Hepatocyte (in vitro differentiated cells): ENCODE results near the gene GOLGA1. TPM values are rescaled to one million over a fixed set of nuclear protein-coding genes. Genes with fewer than 3 reads are reported as not detected.

Source experiments
- DNase-seq: peaks from one replicate; pipeline ENCODE4 v3.0.0-alpha.2; 2016; ENCODE audit warnings: low spot score
- H2AFZ ChIP-seq: fragments of 200-600 bp; sonication (generic); 2 replicates; pipeline ENCODE4 v1.6.0; 2016; ENCODE audit warnings: antibody characterized with exemption, mild to moderate bottlenecking
- H3K27ac ChIP-seq: fragments of 200-600 bp; sonication (generic); 2 replicates; pipeline ENCODE4 v1.5.1; 2016; ENCODE audit warnings: mild to moderate bottlenecking
- H3K27me3 ChIP-seq: fragments of 200-600 bp; sonication (generic); 2 replicates; pipeline ENCODE4 v1.6.1; 2016
- H3K36me3 ChIP-seq: fragments of 200-600 bp; sonication (generic); replicated peaks from 2 replicates; pipeline ENCODE4 v1.5.1; 2016; ENCODE audit warnings: low read depth; ENCODE audit not compliant: insufficient read depth
- H3K4me1 ChIP-seq: fragments of 200-600 bp; sonication (generic); 2 replicates; pipeline ENCODE4 v1.5.1; 2016; ENCODE audit warnings: mild to moderate bottlenecking, moderate library complexity; ENCODE audit not compliant: insufficient read depth
- H3K4me2 ChIP-seq: fragments of 200-600 bp; sonication (generic); 2 replicates; pipeline ENCODE4 v1.6.0; 2016
- H3K4me3 ChIP-seq: fragments of 200-600 bp; sonication (generic); 2 replicates; pipeline ENCODE4 v1.5.1; 2016; ENCODE audit warnings: mild to moderate bottlenecking
- H3K79me2 ChIP-seq: fragments of 200-600 bp; sonication (generic); 2 replicates; pipeline ENCODE4 v1.6.0; 2017; ENCODE audit warnings: mild to moderate bottlenecking
- H3K9me2 ChIP-seq: fragments of 200-600 bp; sonication (generic); replicated peaks from 2 replicates; pipeline ENCODE4 v1.6.0; 2017; ENCODE audit warnings: mild to moderate bottlenecking; ENCODE audit not compliant: insufficient read depth
- H3K9me3 ChIP-seq: fragments of 200-600 bp; sonication (generic); 2 replicates; pipeline ENCODE4 v1.5.1; 2016; ENCODE audit warnings: low read depth, mild to moderate bottlenecking
- H4K20me1 ChIP-seq: fragments of 200-600 bp; sonication (generic); 2 replicates; pipeline ENCODE4 v1.6.0; 2016; ENCODE audit warnings: mild to moderate bottlenecking; ENCODE audit not compliant: insufficient read depth, poor library complexity, severe bottlenecking
- EZH2 ChIP-seq: fragments of 200-600 bp; sonication (generic); IDR thresholded peaks from 2 replicates; pipeline ENCODE4 v1.6.1; 2016; ENCODE audit warnings: antibody characterized with exemption, mild to moderate bottlenecking, borderline replicate concordance
- EZH2phosphoT487 ChIP-seq: fragments of 200-600 bp; sonication (generic); IDR thresholded peaks from one replicate; pipeline ENCODE4 v1.6.1; 2018; ENCODE audit warnings: antibody characterized with exemption, mild to moderate bottlenecking, low read depth, moderate library complexity; ENCODE audit not compliant: unreplicated experiment, severe bottlenecking
- WGBS: methylation state at CpG from one replicate; pipeline ENCODE4 v1.1.6; 2016; ENCODE audit warnings: low lambda C conversion rate; ENCODE audit errors: missing lambda C conversion rate; 5-methylcytosine and 5-hydroxymethylcytosine counted together
- polyA plus RNA-seq: library from polyadenylated mRNA; unstranded; fragments of >200 nt; fragmentation: Nextera tagmentation; extraction: Ambion mirVana; gene quantifications from 2 replicates; pipeline ENCODE4 v1.2.1, GENCODE V29; 2016
- total RNA-seq: library from RNA; depleted of rRNA; stranded (reverse); fragments of >200 nt; gene quantifications from 2 replicates; pipeline ENCODE4 v1.2.3, GENCODE V29; 2014
- TF ChIP-seq, protein P1 (sequence below): fragments of 200-600 bp; sonication (generic); IDR thresholded peaks from 2 replicates; pipeline ENCODE4 v1.5.1; 2016; ENCODE audit warnings: antibody characterized with exemption, mild to moderate bottlenecking; ENCODE audit not compliant: poor library complexity

GOLGA1 gene
- total and polyA plus RNA-seq, 2 experiments from 2014 or later = 10.1 to 12.9 TPM

- no peaks in the 10 kb centered on the region for H3K79me2 ChIP-seq
- no peaks in the 10 kb centered on the region for H3K36me3 ChIP-seq
- 95% methylated on average over 2 of the region's 2 CpGs for WGBS
- no peak overlapping the region for H3K4me2 ChIP-seq
- H3K4me1 ChIP-seq = no peaks in the 10 kb centered on the region
- no peak for DNase-seq
- no peaks in the 10 kb centered on the region for H3K9me2 ChIP-seq
- no peak overlapping the region for H3K27ac ChIP-seq
- no peaks in the 10 kb centered on the region for H3K9me3 ChIP-seq
- H2AFZ ChIP-seq = no peak overlapping the region
- no peaks in the 10 kb centered on the region for H3K27me3 ChIP-seq
- H4K20me1 ChIP-seq = no peaks in the 10 kb centered on the region
- no peak overlapping the region for H3K4me3 ChIP-seq
- TF ChIP-seq EZH2phosphoT487 (no peak), EZH2 (no peak)
- TF ChIP-seq, protein P1, sequence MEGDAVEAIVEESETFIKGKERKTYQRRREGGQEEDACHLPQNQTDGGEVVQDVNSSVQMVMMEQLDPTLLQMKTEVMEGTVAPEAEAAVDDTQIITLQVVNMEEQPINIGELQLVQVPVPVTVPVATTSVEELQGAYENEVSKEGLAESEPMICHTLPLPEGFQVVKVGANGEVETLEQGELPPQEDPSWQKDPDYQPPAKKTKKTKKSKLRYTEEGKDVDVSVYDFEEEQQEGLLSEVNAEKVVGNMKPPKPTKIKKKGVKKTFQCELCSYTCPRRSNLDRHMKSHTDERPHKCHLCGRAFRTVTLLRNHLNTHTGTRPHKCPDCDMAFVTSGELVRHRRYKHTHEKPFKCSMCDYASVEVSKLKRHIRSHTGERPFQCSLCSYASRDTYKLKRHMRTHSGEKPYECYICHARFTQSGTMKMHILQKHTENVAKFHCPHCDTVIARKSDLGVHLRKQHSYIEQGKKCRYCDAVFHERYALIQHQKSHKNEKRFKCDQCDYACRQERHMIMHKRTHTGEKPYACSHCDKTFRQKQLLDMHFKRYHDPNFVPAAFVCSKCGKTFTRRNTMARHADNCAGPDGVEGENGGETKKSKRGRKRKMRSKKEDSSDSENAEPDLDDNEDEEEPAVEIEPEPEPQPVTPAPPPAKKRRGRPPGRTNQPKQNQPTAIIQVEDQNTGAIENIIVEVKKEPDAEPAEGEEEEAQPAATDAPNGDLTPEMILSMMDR = no peak
Observed at GRCh38 chr9:124949387-124949786, 8.5 kb upstream of the GOLGA1 start.

DNA sequence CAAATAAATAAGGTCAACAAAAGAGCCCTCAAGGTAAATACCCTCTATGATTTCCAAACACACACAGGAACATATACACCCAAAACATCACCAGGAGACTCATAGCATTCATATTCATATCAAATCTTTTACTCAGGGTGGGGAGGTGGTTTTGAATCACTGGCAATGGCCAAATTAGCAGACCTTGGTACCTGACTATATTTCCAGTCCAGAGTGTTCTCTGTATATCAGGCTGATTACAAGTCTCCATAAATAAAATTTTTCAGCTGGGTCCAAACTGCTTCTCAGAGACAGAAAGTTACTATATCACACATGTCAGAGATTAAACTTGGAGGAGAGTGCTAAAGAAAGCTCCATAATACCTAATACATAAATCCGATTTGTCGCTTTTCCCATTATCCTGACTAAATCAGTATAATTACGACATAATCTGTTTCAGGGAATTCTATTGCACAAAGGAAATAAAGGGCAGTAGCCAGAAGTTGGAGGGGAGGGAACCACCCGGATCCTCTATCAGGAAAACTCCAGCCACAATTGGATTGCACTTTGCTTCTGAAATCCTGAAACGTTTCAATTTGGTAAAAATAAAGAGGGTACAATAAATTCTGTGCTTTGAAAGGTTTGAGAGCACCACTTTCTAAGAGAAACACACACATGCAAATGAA is 7.0 kb upstream of the GOLGA1 start:
- WGBS = 92% methylated on average over 5 of the region's 5 CpGs
- H3K27me3 ChIP-seq = no peaks in the 10 kb centered on the region
- H3K4me1 ChIP-seq = no peaks in the 10 kb centered on the region
- no peaks in the 10 kb centered on the region for H4K20me1 ChIP-seq
- no peak overlapping the region for H3K4me3 ChIP-seq
- no peak for TF ChIP-seq EZH2
- TF ChIP-seq, protein P1 = no peak
- TF ChIP-seq EZH2phosphoT487 = no peak
- H3K79me2 ChIP-seq = no peaks in the 10 kb centered on the region
- no peak overlapping the region for H3K4me2 ChIP-seq
- H3K36me3 ChIP-seq = no peaks in the 10 kb centered on the region
- no peak overlapping the region for H3K27ac ChIP-seq
- DNase-seq = no peak
- no peaks in the 10 kb centered on the region for H3K9me2 ChIP-seq
- H2AFZ ChIP-seq = no peak overlapping the region
- no peaks in the 10 kb centered on the region for H3K9me3 ChIP-seq

DNA sequence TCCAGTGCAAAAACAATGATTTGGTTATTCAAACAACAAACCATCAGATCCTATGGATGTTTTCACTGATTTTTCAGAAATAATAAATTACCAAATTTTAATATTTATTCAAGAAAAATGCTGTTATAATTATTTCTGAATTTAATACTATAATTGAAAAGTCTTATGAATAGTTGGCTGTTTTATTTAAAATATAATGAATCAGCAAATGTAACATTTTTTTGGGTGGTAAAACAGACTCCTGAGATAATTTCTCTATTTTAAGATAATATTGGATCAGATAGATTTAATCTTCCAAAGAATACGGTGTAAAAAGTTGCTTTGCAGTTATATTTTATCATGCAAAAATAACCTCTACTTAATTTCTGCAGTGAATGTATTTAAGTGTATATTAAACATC is 5.3 kb upstream of the GOLGA1 start:
- Histone ChIP-seq H3K9me3 (no peaks in the 10 kb centered on the region), H3K9me2 (no peaks in the 10 kb centered on the region), H4K20me1 (no peaks in the 10 kb centered on the region), H3K4me3 (no peak overlapping the region), H3K27me3 (no peaks in the 10 kb centered on the region), H3K4me2 (no peak overlapping the region), H3K27ac (no peak overlapping the region), H3K4me1 (peaks cover 5% of the 10 kb centered on the region), H3K79me2 (no peaks in the 10 kb centered on the region), H3K36me3 (no peaks in the 10 kb centered on the region), H2AFZ (no peak overlapping the region)
- TF ChIP-seq, protein P1 = no peak
- TF ChIP-seq EZH2phosphoT487 (no peak), EZH2 (no peak)
- no peak for DNase-seq
- WGBS = 93% methylated on average over 1 of the region's 1 CpG
